IMR-90 (cell line): Measurements from ENCODE around the gene SUGCT. TPM values are rescaled to one million over a fixed set of nuclear protein-coding genes. Genes with fewer than 3 reads are reported as not detected.

Experiments used
- ATAC-seq: fragments of 200-7000 bp; cut with Tn5 transposase; 2 replicates; pipeline ENCODE4 v1.9.1; 2020; ENCODE audit warnings: low read depth, mild to moderate bottlenecking, moderate library complexity
- BruUV-seq: library from RNA; stranded (reverse); fragments of 400-500 nt; replicated peaks from 2 replicates; lab custom pipeline; 2021; lab: Mats Ljungman, UMichigan
- CTCF ChIA-PET: fragments of 300-600 bp; formaldehyde crosslinking; extraction: SDS; loops from one replicate; lab custom pipeline; 2021; ENCODE audit warnings: antibody characterized with exemption; lab: Yijun Ruan, JAX
- POLR2A ChIA-PET: fragments of 300-600 bp; sonication (Branson Sonifier 250); formaldehyde crosslinking; loops from one replicate; lab custom pipeline; 2022; ENCODE audit warnings: antibody characterized with exemption; ENCODE audit not compliant: unreplicated experiment; lab: Charles Lee
- DNase-seq: peaks from one replicate; pipeline ENCODE4 v3.0.0; 2013
- H2AFZ ChIP-seq: replicated peaks from 2 replicates; pipeline ENCODE3; 2013; ENCODE audit warnings: low read length, mild to moderate bottlenecking; ENCODE audit not compliant: poor library complexity
- H2AK5ac ChIP-seq: 2 replicates; pipeline ENCODE4 v1.6.1; 2013; ENCODE audit warnings: low read depth, low read length, inconsistent platforms
- H2AK9ac ChIP-seq: replicated peaks from 2 replicates; pipeline ENCODE3; 2013; ENCODE audit warnings: mild to moderate bottlenecking, low read depth, low read length, moderate library complexity; ENCODE audit not compliant: poor library complexity
- H2BK120ac ChIP-seq: 2 replicates; pipeline ENCODE4 v1.6.1; 2013; ENCODE audit warnings: low read depth, low read length, inconsistent platforms
- H2BK15ac ChIP-seq: 3 replicates; pipeline ENCODE4 v1.6.1; 2013; ENCODE audit warnings: low read depth, low read length, inconsistent platforms
- H2BK20ac ChIP-seq: 2 replicates; pipeline ENCODE4 v1.6.1; 2013; ENCODE audit warnings: low read depth, mild to moderate bottlenecking, inconsistent platforms, low read length, moderate library complexity
- H2BK5ac ChIP-seq: 2 replicates; pipeline ENCODE4 v1.6.1; 2013; ENCODE audit warnings: mild to moderate bottlenecking, low read depth, low read length, inconsistent platforms; ENCODE audit not compliant: poor library complexity, severe bottlenecking
- H3K14ac ChIP-seq: replicated peaks from 2 replicates; pipeline ENCODE4 v1.6.1; 2013; ENCODE audit warnings: low read depth, low read length, inconsistent platforms
- H3K18ac ChIP-seq: 2 replicates; pipeline ENCODE4 v1.6.1; 2013; ENCODE audit warnings: low read depth, low read length, control low read depth
- H3K23ac ChIP-seq: 2 replicates; pipeline ENCODE4 v1.6.1; 2013; ENCODE audit warnings: low read depth, low read length, inconsistent platforms
- H3K27ac ChIP-seq: 2 replicates; pipeline ENCODE4 v1.5.1; 2013; ENCODE audit warnings: mild to moderate bottlenecking, control low read depth, low read length; ENCODE audit not compliant: insufficient read depth
- H3K27me3 ChIP-seq: 2 replicates; pipeline ENCODE4 v1.6.1; 2013; ENCODE audit warnings: low read length; ENCODE audit not compliant: control insufficient read depth, insufficient read depth
- H3K36me3 ChIP-seq: 2 replicates; pipeline ENCODE4 v1.6.1; 2013; ENCODE audit warnings: low read length, mixed read lengths; ENCODE audit not compliant: control insufficient read depth, insufficient read depth
- H3K4ac ChIP-seq: 2 replicates; pipeline ENCODE4 v1.6.1; 2013; ENCODE audit warnings: low read depth, low read length, inconsistent platforms
- H3K4me1 ChIP-seq: 2 replicates; pipeline ENCODE4 v1.6.1; 2013; ENCODE audit warnings: low read length, mixed read lengths; ENCODE audit not compliant: control insufficient read depth, insufficient read depth
- H3K4me2 ChIP-seq: 2 replicates; pipeline ENCODE4 v1.6.1; 2013; ENCODE audit warnings: low read depth, mild to moderate bottlenecking, control low read depth, low read length, moderate library complexity
- H3K4me3 ChIP-seq: 2 replicates; pipeline ENCODE4 v1.5.1; 2013; ENCODE audit warnings: low read depth, mild to moderate bottlenecking, control low read depth, low read length, moderate library complexity; ENCODE audit not compliant: insufficient read depth
- H3K56ac ChIP-seq: 2 replicates; pipeline ENCODE4 v1.6.1; 2013; ENCODE audit warnings: low read length, inconsistent platforms; ENCODE audit not compliant: insufficient read depth; ENCODE audit errors: extremely low read depth
- H3K79me1 ChIP-seq, 2 experiments: 2 replicates each; pipeline ENCODE4 v1.6.1; 2013; ENCODE audit warnings: low read length in 2 of 2, inconsistent platforms in 1 of 2, low read depth in 1 of 2
- H3K9ac ChIP-seq: 2 replicates; pipeline ENCODE4 v1.6.1; 2013; ENCODE audit warnings: low read depth, low read length, control low read depth
- H3K9me1 ChIP-seq: 2 replicates; pipeline ENCODE4 v1.6.1; 2013; ENCODE audit warnings: low read length, inconsistent platforms; ENCODE audit not compliant: insufficient read depth
- H3K9me3 ChIP-seq: 2 replicates; pipeline ENCODE4 v1.6.1; 2013; ENCODE audit warnings: low read length; ENCODE audit not compliant: control insufficient read depth, insufficient read depth
- H4K20me1 ChIP-seq: 2 replicates; pipeline ENCODE4 v1.6.1; 2013; ENCODE audit warnings: low read length, inconsistent platforms; ENCODE audit not compliant: insufficient read depth
- H4K5ac ChIP-seq: 2 replicates; pipeline ENCODE4 v1.6.1; 2013; ENCODE audit warnings: mild to moderate bottlenecking, low read depth, low read length, control low read depth
- H4K8ac ChIP-seq, 2 experiments: 2 replicates each; pipeline ENCODE4 v1.6.1; 2013; ENCODE audit warnings: low read depth in 2 of 2, low read length in 2 of 2, control low read depth in 1 of 2, inconsistent platforms in 1 of 2
- H4K91ac ChIP-seq: 2 replicates; pipeline ENCODE4 v1.6.1; 2013; ENCODE audit warnings: low read depth, low read length, inconsistent platforms; ENCODE audit not compliant: insufficient read depth
- CEBPB ChIP-seq: IDR thresholded peaks from 2 replicates; pipeline ENCODE4 v1.6.1; 2012; ENCODE audit warnings: low read depth, low read length, improper control_type of control experiment
- CTCF ChIP-seq: conservative IDR thresholded peaks from 2 replicates; pipeline ENCODE4 v1.5.1; 2012; ENCODE audit warnings: mild to moderate bottlenecking, low read depth, low read length, improper control_type of control experiment
- MAZ ChIP-seq: IDR thresholded peaks from 2 replicates; pipeline ENCODE4 v1.6.1; 2012; ENCODE audit warnings: low read depth, mild to moderate bottlenecking, low read length, improper control_type of control experiment, moderate library complexity, borderline replicate concordance
- NFE2L2 ChIP-seq: fragments of 150-350 bp; IDR thresholded peaks from 2 replicates; pipeline ENCODE4 v1.6.1; 2016; ENCODE audit warnings: low read depth, mild to moderate bottlenecking, low read length
- RCOR1 ChIP-seq: IDR thresholded peaks from 2 replicates; pipeline ENCODE4 v1.6.1; 2012; ENCODE audit warnings: mild to moderate bottlenecking, low read length, improper control_type of control experiment; ENCODE audit not compliant: insufficient replicate concordance
- RFX5 ChIP-seq: IDR thresholded peaks from 2 replicates; pipeline ENCODE4 v1.8.0; 2012; ENCODE audit warnings: low read depth, mild to moderate bottlenecking, low read length, moderate library complexity
- SMC3 ChIP-seq: fragments of 150-350 bp; IDR thresholded peaks from 2 replicates; pipeline ENCODE4 v1.6.1; 2016; ENCODE audit warnings: low read depth, mild to moderate bottlenecking, antibody characterized with exemption, low read length, moderate library complexity
- WGBS, 2 experiments: methylation state at CpG; one replicate each; pipeline versions ENCODE4 v1.1.5 to v1.1.7; 2013; ENCODE audit warnings: missing lambda C conversion rate in 2 of 2; ENCODE audit not compliant: insufficient read length in 1 of 2; ENCODE audit errors: extremely low coverage in 2 of 2; 5-methylcytosine and 5-hydroxymethylcytosine counted together
- dilution Hi-C: fragments of 300-500 bp; cut with HindIII; formaldehyde crosslinking; loops from one replicate; pipeline ENCODE4 v1.14.3; 2018; ENCODE audit warnings: low sequenced_read_pairs; ENCODE audit not compliant: unreplicated experiment
- in situ Hi-C: fragments of 300-500 bp; cut with MboI; formaldehyde crosslinking; loops from 3 replicates; pipeline ENCODE4 v1.14.3; 2019; ENCODE audit warnings: low sequenced_read_pairs, inconsistent platforms, mixed read lengths
- intact Hi-C: fragments of 100-400 bp; cut with micrococcal nuclease; formaldehyde crosslinking; loops from 2 replicates; pipeline ENCODE4 v1.10.0; 2022
- polyA plus RNA-seq, 3 experiments: library from polyadenylated mRNA; depleted of rRNA; stranded (reverse); fragments of >200 nt; gene quantifications; 2 replicates each; pipeline ENCODE4 v1.2.3, GENCODE V29; 2012; ENCODE audit warnings: low replicate concordance in 1 of 3
- total RNA-seq: library from RNA; depleted of rRNA; stranded (reverse); fragments of >200 nt; gene quantifications from 2 replicates; pipeline ENCODE4 v1.2.3, GENCODE V29; 2012

Gene SUGCT
- total and polyA plus RNA-seq, 2 of the 4 experiments (the other 2 are of a cell fraction) = 5.9 to 8.3 TPM

GRCh38 chr7:40903872-40904271 is 769.1 kb downstream of the SUGCT start:
- Histone ChIP-seq H3K14ac (no peak overlapping the region), H3K4me2 (no peak overlapping the region), H3K9me3 (no peaks in the 10 kb centered on the region), H3K4me3 (no peak overlapping the region), H2AK9ac (no peak overlapping the region), H3K4ac (no peak overlapping the region), H4K20me1 (no peaks in the 10 kb centered on the region), H3K79me1 (no peaks in the 10 kb centered on the region), H2BK120ac (no peak overlapping the region), H3K18ac (no peak overlapping the region), H3K9me1 (no peaks in the 10 kb centered on the region), H4K91ac (no peak overlapping the region), H3K36me3 (no peaks in the 10 kb centered on the region), H3K23ac (no peak overlapping the region), H3K27me3 (no peaks in the 10 kb centered on the region), H4K8ac (no peak overlapping the region), H3K56ac (no peak overlapping the region), H4K5ac (no peak overlapping the region), H3K9ac (no peak overlapping the region), H2AK5ac (no peak overlapping the region), H2BK5ac (no peak overlapping the region), H3K4me1 (no peaks in the 10 kb centered on the region), H3K27ac (no peak overlapping the region), H2BK15ac (no peak overlapping the region), H2BK20ac (no peak overlapping the region), H2AFZ (no peak overlapping the region)
- in situ Hi-C loops (no loop called here), dilution Hi-C loops (no loop called here), intact Hi-C loops (no loop called here)
- POLR2A ChIA-PET = no interaction called here
- no TSS peak for BruUV-seq
- 100% methylated on average over 1 of the region's 10 CpGs; no CpG with 5 or more reads in 1 of the 2 experiments for WGBS, 2 experiments
- no peak for DNase-seq
- TF ChIP-seq NFE2L2 (no peak), CTCF (no peak), RFX5 (no peak), CEBPB (no peak), SMC3 (no peak), RCOR1 (no peak), MAZ (no peak)
- ATAC-seq = no peak
- CTCF ChIA-PET = no interaction called here
